Activated T-helper 1 cell treated with anti-CD3 and anti-CD28 coated beads, Interleukin-2, amount 50 U/mL, for 16 hours (primary cell): Measurements from ENCODE around the gene APOM.
A peak's percentile ranks its signal among the peaks of the same experiment; 100 is the strongest.

Source experiments
- DNase-seq, 2 donors: peaks; one replicate each; pipeline ENCODE4 v3.0.0-alpha.2; 2020; ENCODE audit warnings: low read depth in 1 of 2, low spot score in 1 of 2

The APOM gene

DNA sequence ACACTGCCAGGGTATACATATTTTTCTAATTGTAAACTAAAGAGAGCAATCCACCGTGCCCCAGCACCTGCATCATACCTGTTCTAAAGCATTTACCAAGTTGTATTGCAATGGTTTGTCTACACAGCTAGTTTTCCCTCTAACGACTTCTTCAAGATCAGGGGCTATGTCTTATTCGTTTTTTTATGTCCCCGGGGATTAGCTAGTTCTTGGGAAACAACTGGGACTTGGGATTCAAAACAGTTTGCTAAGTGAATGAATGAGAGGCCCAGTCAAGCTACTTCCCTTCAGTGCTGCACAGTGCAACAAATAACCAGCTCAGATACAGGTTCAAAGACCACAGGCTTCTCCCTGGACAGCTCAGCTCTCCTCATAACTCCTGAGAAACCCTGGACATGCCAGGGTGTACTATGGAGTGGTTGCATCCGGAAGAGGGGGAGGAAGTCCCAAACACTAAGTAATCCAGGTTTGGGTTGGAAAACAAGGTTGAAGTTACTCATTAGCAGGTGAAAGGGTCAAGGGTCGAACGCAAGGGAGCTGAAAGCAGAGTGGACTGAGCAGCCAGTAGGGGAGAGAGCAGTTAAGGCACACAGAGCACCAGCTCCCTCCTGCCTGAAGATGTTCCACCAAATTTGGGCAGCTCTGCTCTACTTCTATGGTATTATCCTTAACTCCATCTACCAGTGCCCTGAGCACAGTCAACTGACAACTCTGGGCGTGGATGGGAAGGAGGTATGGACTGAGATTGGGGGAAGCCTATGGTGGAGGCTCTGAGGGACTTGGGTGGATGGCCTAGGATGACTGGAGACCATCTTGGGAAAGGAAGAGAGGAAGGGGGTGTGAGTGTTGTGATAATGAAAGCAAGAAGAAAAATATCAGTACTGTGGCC is at the start of gene APOM:
APOM (plus strand) TSS at position 546 of the 889 bp plus-strand sequence; CDS start at position 619, 73 bp downstream.
- DNase-seq: no peak

DNA sequence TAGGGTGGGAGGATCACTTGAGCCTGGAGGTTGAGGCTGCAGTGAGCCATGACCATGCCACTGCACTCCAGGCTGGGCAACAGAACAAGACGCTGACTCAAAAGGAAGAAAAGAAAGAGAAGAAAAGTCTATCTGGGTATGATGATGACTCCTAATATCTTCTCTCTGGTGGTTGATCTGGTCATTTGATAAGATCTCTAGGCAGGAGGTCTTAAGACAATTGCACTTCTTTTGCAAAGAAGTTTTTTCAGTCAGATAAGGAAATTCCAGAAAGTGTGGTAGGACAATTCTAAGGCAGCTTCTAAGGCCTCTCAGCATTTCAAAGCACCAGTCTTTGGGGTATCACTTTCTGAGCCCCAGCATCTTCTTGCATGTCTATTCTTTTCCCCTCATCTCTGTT is 48.4 kb upstream of the APOM start:
- DNase-seq: no peak

- DNase-seq: no peak
These were observed 45.9 kb upstream of the APOM start for GRCh38 chr6:31609519-31610406.

DNA sequence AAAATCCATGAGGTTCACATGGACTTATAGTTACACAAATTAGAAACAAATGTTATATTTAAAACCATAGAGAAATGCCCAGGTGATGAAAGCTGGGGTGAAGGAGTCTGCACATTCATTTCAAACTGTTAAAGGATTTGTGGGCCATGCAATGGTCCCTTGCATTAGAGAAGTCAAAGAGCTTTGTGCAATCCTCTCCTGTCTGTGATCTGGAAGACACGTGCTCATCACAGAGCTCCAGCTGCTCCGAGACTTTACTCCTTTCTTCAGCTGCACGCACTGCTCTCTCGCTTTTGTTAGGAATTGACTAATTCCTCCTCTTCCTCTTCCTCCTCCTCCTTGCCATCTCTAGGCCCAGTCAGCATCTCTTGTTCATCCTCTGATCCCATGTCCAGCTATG is 44.7 kb upstream of the APOM start:
- DNase-seq: no peak

- no peak for DNase-seq
These were observed 41.5 kb upstream of the APOM start for GRCh38 chr6:31614075-31614619.

DNA sequence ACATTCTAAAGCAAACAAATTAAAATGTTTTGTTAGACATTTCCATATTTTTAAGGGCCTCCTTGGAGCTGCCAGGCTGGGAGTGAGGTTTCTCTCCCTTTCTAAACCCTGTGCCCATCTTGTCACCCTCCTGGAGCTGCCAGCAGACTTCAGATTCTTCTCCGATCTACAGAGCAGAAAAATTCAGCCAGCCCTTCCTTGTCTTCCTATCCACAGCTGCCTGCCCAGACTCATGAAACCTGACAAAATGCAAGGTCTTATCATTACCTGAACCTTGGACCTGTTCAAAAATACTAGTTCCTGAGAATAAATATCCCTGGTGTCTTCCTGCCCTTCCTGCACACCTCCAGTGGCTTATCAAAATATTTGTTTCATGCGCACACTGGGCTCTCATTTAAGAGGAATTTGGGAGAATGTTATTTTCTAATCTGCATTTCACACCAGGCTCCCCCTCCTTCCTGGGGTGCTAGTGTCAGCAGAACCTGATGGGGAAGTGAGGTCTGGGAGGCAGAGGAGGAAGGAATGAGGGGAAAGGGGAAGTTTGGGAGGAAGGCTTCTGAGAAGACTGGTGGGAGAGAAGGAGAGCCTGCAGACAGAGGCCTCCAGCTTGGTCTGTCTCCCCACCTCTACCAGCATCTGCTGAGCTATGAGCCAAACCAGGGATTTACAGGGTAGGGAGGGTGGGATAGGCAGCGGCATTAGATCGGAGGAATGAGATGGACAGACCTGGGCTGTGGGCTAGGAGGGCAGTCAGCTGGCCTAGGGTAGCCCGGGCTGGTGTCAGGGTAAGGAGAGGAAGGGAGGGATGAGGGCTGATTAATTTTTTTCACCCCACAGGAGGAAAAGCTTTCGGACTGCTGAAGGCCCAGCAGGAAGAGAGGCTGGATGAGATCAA is 40.8 kb upstream of the APOM start, which contains the start of gene AIF1:
AIF1 (plus strand) TSS at position 551 of the 895 bp plus-strand sequence; CDS start at position 647, 96 bp downstream.
- DNase-seq: no peak

DNA sequence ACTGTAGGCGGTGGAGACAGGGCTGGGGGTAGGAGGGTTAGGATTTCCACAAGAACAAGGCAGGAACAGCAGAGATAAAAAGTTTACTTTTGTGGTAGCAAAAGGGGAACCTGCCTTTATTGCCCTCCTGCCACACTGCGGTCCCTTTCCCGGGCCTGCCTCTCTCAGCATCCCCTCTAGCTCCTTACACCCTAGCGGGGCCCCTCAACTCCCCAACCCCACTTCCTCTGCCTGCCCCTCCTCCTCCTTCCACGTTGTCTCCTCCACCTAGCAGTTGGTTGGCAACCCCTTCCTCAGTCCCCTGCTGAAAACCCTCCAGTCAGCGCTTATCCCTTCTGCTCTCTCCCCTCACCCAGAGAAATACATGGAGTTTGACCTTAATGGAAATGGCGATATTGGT is 39.9 kb upstream of the APOM start:
- DNase-seq: no peak

GRCh38 chr6:31617010-31617409 is 38.7 kb upstream of the APOM start:
- no peak for DNase-seq

GRCh38 chr6:31619805-31620585 is 35.7 kb upstream of the APOM start:
- peak; percentile 92 to 94 for DNase-seq

- DNase-seq: peak in 1 of 2 donors; percentile 62
These were observed 34.9 kb upstream of the APOM start, which contains the start of gene PRRC2A for GRCh38 chr6:31620586-31621319. Gene PRRC2A (plus strand): TSS chr6:31620715. CDS start chr6:31622790, 2,075 bp downstream.

GRCh38 chr6:31621320-31621939 is 34.3 kb upstream of the APOM start:
- no peak for DNase-seq

DNA sequence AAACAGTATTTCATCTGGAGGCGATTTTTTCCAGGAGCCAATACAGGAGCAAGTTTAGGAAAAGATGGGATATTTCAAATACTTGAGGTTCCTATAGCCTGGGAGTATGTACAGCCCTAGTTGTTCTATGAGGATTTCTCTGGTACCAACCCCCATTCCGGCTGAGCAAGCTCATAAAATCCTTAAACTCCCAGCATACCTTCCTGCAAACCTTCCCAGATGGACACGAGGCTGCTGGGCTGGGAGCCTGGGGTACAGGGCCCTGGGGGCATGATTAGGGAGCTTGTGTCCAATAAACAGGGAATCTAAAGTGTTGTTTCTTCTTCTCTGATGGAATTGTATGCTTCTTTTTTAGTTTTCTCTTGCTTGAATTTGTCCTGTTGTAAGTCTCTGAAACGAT is 33.7 kb upstream of the APOM start:
- DNase-seq: no peak

- DNase-seq: no peak
These were observed 33.0 kb upstream of the APOM start for GRCh38 chr6:31622684-31623091.

- no peak for DNase-seq
These were observed 31.6 kb upstream of the APOM start for GRCh38 chr6:31624070-31624469.

DNA sequence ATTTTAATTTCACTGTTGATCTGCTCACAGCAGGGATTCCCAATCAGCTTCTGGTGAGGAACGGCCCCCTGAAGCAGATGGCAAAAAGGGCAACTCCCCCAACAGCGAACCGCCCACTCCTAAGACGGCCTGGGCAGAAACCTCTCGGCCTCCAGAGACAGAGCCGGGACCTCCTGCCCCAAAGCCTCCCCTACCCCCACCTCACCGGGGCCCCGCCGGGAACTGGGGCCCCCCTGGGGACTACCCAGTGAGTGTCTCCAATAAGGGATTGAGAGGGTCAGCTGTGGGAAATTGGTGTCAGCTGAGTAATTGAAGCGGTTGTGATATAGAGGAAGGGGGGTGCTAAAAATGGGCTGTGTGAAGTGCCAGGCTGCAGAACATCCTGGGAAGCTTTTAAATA is 28.7 kb upstream of the APOM start:
- no peak for DNase-seq

- DNase-seq: no peak
These were observed 27.9 kb upstream of the APOM start for GRCh38 chr6:31627690-31628287.

- no peak for DNase-seq
These were observed 26.7 kb upstream of the APOM start for GRCh38 chr6:31629014-31629413.
